ENCODE results near the gene RAB3A.

RAB3A gene

DNA sequence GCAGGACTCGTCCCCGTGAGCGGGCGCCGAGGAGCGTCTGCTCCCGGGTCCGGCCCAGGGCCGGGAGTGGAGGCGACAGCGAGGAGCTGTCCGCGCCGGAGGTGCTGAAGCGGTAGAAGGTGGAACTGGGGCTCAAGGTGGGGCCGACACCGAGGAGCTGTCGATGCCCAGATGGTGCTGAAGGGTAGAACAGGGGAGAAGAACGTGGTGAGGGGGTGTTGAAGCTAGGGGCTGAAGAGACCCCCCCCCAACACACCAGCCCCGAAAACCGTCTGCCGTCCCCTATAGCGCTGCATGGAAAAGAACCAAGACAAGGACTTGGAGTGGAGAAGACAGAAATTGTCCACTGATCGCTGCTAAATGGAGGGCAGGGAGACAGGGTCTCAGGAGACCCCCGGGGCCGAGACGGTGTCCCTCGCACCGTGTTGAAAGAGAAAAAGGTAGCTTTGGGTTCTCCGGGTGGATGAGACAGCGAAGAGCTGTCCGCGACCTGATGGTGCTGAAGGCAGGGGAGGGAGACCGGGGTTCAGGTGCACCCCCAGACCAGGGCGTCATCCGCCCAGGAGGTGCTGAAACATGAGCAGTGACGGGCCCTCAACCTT is 29.5 kb upstream of the RAB3A start:
- Histone ChIP-seq H3K4me2 (no peak overlapping the region; a peak in 1 of 22 replicates), H4K20me1 (no peaks in the 10 kb centered on the region; a peak in 3 of 22 replicates), H3K36me3 (no peaks in the 10 kb centered on the region), H3K4me3 (no peak overlapping the region), H3K27me3 (no peaks in the 10 kb centered on the region), H3K4me1 (peaks cover 23 to 44% (median 35%) of the 10 kb centered on the region in 10 experiments), H3K9ac (no peak overlapping the region), H3K9me3 (replicated peaks in 1 of 11) (no peaks in the 10 kb centered on the region), H3K27ac (no peak overlapping the region)
- no peak for TF ChIP-seq Cebpa-rat (IDR thresholded peaks at IDR 0.05)

DNA sequence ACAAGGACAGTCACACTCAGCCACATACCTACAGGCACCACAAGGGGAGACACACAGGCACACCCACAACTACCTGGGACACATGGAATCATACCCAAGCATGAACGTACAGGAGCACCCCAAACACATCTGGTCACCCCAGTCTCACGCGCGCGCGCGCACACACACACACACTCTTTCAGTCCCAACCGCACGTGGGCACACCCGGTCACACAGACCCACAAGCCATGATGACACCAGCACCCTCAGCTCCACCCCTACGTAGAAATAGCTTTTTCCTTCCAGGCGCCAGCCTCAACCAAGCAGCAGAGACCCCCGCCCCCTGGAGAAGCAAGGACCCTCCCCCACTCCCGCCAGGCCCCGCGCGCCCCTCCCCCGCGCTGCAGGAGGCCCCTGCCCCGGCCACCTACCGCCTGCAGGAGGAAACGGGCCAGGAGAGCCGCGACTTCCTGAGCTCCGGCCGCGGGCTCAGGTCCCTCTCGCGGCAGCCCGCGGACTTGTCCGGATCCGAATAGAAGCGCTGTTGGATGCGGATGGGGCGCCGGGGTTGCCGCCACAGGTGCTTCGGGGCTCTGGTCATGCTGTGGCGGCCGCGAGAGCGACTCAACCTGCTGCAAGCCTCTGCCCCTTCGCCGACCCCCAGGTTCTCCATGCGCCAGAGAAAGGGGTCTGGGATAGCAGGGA is 28.8 kb upstream of the RAB3A start:
- Histone ChIP-seq H3K4me3 (no peak overlapping the region), H3K27me3 (no peaks in the 10 kb centered on the region), H3K4me2 (peak overlapping the region; percentile 82 to 96 (median 92))

DNA sequence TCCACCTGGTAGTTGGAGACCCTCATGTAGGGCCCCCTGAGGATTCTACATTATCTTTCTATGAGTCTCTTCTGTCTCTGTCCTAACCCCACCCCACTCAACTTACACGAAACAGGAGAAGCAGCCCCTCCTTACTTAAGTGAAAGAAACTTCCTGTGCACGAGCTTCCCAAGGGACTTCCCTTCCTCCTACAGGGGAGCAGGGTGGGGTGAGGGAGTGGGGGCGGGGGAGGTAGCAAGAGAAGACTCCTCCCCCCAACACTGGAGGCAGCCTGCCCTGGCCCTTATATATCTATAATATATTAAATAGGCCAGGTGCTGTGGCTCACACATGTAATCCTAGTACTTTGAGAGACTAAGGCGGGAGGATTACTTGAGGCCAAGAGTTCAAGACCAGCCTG is 27.9 kb upstream of the RAB3A start:
- H3K27ac ChIP-seq = peak overlapping the region in 8 of 11 experiments; percentile 33 to 72 (median 63); a peak in 17 of 22 replicates
- no peaks in the 10 kb centered on the region for H3K9me3 ChIP-seq (replicated peaks in 1 of 11)
- H3K9ac ChIP-seq = peak overlapping the region in 7 of 11 experiments; percentile 14 to 59 (median 34); a peak in 9 of 22 replicates
- TF ChIP-seq Cebpa-rat (IDR thresholded peaks at IDR 0.05) = no peak
- H3K4me3 ChIP-seq = peak overlapping the region in 7 of 10 experiments; percentile 1 to 58 (median 33); a peak in 10 of 20 replicates
- peak overlapping the region; percentile 82 to 96 (median 92) for H3K4me2 ChIP-seq
- peaks cover 0 to 4% (median 2%) of the 10 kb centered on the region in 11 experiments; a peak in 7 of 22 replicates for H3K27me3 ChIP-seq
- H4K20me1 ChIP-seq = no peaks in the 10 kb centered on the region; a peak in 4 of 22 replicates
- no peaks in the 10 kb centered on the region for H3K36me3 ChIP-seq
- H3K4me1 ChIP-seq = peaks cover 33 to 60% (median 50%) of the 10 kb centered on the region in 10 experiments

More for the DNA sequence above, 28.8 kb upstream of the RAB3A start:
- H3K27ac ChIP-seq = no peak overlapping the region
- TF ChIP-seq Cebpa-rat (IDR thresholded peaks at IDR 0.05) = no peak
- H3K9ac ChIP-seq = no peak overlapping the region
- H3K4me1 ChIP-seq = peaks cover 26 to 50% (median 41%) of the 10 kb centered on the region in 10 experiments
- H3K36me3 ChIP-seq = no peaks in the 10 kb centered on the region
- H4K20me1 ChIP-seq = no peaks in the 10 kb centered on the region; a peak in 3 of 22 replicates
- H3K9me3 ChIP-seq (replicated peaks in 1 of 11) = no peaks in the 10 kb centered on the region

DNA sequence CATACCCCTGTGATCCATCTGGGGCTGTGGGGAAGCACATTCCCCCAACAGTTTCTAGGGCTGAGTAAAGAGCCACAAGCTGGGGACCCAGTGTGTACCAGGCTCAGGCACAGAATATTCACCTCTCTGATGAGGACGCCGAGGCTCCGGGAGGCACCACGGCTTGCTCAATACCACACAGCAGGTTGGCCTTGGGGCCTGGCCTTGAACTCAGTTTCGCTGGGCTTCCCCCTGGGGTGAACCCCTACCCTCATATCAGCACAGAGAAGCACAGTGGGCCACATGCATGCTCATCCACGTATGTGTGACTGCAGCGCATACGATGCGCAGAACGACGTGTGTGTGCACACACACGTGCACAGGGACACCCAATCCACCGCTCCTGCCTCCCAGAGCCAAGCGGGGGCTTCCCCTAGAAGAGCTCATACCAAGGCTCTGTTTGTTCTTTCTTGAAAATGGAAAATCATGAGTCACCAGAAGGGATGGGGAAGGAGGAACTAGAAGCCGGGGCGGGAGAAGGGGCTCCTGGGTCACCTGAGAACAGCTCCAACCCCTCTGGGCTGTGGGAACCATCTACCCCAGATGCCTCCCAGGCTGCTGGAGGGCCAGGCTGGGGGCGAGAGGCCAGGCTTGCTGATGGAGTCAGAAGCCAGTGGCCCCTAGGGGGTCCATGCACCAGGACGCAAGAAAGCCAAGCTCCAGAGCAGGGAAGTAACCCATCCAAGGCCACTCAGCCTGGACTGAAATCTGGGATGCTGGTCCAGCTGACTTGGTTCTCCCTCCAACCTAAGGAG is 27.3 kb upstream of the RAB3A start:
- H3K4me3 ChIP-seq = peak overlapping the region in 7 of 10 experiments; percentile 1 to 58 (median 33); a peak in 10 of 20 replicates
- peaks cover 2 to 10% (median 8%) of the 10 kb centered on the region in 11 experiments; a peak in 16 of 22 replicates for H3K27me3 ChIP-seq
- TF ChIP-seq Cebpa-rat (IDR thresholded peaks at IDR 0.05) = no peak
- peak overlapping the region; percentile 82 to 96 (median 92) for H3K4me2 ChIP-seq
- H3K27ac ChIP-seq = peak overlapping the region in 8 of 11 experiments; percentile 33 to 72 (median 63); a peak in 17 of 22 replicates
- peaks cover 39 to 66% (median 56%) of the 10 kb centered on the region in 10 experiments for H3K4me1 ChIP-seq
- H3K9me3 ChIP-seq (replicated peaks in 1 of 11) = no peaks in the 10 kb centered on the region
- peaks cover 0 to under 1% (median 0%) of the 10 kb centered on the region in 11 experiments; a peak in 4 of 22 replicates for H4K20me1 ChIP-seq
- H3K36me3 ChIP-seq = no peaks in the 10 kb centered on the region
- H3K9ac ChIP-seq = peak overlapping the region in 7 of 11 experiments; percentile 14 to 59 (median 34); a peak in 11 of 22 replicates

DNA sequence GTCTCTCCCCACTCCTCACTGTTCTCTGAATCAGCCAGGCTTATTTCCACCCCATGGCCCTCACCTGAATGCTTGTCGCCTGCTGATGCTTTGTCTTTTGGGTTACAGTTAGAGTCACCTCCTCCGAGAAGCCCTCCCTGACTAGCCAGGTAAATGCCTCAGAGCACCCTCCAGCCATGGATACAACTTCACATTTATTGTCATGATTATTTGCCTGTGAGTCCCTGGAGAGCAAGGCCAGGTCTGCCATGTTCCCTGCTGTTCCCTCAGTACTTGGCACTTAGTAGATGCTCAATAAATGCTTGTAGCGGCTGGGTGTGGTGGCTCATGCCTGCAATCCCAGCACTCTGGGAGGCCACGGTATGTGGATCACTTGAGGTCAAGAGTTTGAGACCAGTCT is 26.1 kb upstream of the RAB3A start:
- H3K27ac ChIP-seq = no peak overlapping the region
- H3K4me1 ChIP-seq = peaks cover 51 to 78% (median 69%) of the 10 kb centered on the region in 10 experiments
- TF ChIP-seq Cebpa-rat (IDR thresholded peaks at IDR 0.05) = no peak

DNA sequence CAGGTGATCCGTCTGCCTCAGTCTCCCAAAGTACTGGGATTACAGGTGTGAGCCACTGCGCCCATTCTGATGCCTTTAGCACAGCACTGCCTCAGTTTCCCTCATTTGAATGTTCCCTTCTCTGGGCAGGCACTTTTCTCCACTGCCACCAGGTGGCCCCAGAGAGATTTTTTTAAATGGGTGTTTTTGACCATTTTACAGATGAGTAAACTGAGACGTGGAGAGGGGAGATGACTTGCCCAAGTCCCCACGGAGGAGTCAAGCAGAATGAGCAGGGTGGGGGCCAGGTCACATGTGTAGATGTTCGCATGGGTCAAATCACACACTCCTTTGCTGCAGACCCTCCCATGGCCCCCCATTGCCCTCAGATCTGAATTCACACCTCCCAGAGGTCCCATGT is 25.6 kb upstream of the RAB3A start:
- H3K4me1 ChIP-seq = peaks cover 51 to 83% (median 73%) of the 10 kb centered on the region in 10 experiments
- peaks cover 0 to 3% (median 0%) of the 10 kb centered on the region in 11 experiments; a peak in 1 of 22 replicates for H3K9me3 ChIP-seq (replicated peaks in 1 of 11)
- TF ChIP-seq Cebpa-rat (IDR thresholded peaks at IDR 0.05) = no peak
- H3K4me2 ChIP-seq = peak overlapping the region in 2 of 11 experiments; percentile 87 to 92; a peak in 1 of 22 replicates
- H3K4me3 ChIP-seq = no peak overlapping the region
- no peaks in the 10 kb centered on the region for H3K36me3 ChIP-seq
- no peak overlapping the region for H3K27ac ChIP-seq
- H3K9ac ChIP-seq = no peak overlapping the region
- peaks cover 0 to 17% (median 0%) of the 10 kb centered on the region in 11 experiments; a peak in 5 of 22 replicates for H4K20me1 ChIP-seq
- peaks cover 19 to 26% (median 24%) of the 10 kb centered on the region in 11 experiments for H3K27me3 ChIP-seq

More for the DNA sequence above, 26.1 kb upstream of the RAB3A start:
- H3K4me2 ChIP-seq = peak overlapping the region in 6 of 11 experiments; percentile 82 to 96 (median 93); a peak in 10 of 22 replicates
- no peaks in the 10 kb centered on the region for H3K9me3 ChIP-seq (replicated peaks in 1 of 11)
- peaks cover 15 to 22% (median 20%) of the 10 kb centered on the region in 11 experiments for H3K27me3 ChIP-seq
- no peaks in the 10 kb centered on the region for H3K36me3 ChIP-seq
- H3K9ac ChIP-seq = no peak overlapping the region
- H3K4me3 ChIP-seq = no peak overlapping the region
- H4K20me1 ChIP-seq = peaks cover 0 to 13% (median 0%) of the 10 kb centered on the region in 11 experiments; a peak in 5 of 22 replicates

DNA sequence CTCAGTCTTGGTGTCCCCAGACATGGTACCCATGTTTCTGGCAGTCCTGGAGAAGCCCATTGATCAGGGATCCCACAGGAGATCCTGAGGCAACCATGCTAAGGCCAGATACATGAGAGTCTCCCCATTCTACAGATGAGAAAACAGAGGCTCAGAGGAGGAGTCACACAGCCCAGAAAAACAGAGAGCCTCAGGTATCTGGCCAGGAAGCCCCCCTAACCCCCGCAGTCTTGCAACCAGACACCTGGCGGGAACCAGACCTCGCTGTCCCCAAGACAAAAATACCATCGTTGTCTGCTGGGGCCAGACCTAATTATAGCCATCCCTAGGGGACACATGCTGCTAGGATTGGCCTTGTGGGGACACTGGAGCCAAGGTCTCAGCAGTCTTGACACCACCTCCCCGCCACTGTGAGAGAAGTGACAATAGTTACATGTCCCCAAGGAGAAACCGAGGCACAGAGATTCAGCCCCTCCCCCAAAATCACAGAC is 24.0 kb upstream of the RAB3A start:
- peak overlapping the region in 2 of 11 experiments; percentile 4 to 18; a peak in 2 of 22 replicates for H3K27ac ChIP-seq
- TF ChIP-seq Cebpa-rat (IDR thresholded peaks at IDR 0.05) = no peak
- peaks cover 0 to 12% (median 0%) of the 10 kb centered on the region in 11 experiments; a peak in 3 of 22 replicates for H3K9me3 ChIP-seq (replicated peaks in 1 of 11)
- H3K36me3 ChIP-seq = no peaks in the 10 kb centered on the region
- peak overlapping the region; percentile 19 to 89 (median 85); a peak in 20 of 22 replicates for H3K4me2 ChIP-seq
- H3K4me1 ChIP-seq = peaks cover 51 to 84% (median 74%) of the 10 kb centered on the region in 10 experiments
- peak overlapping the region in 2 of 11 experiments; percentile 2 to 41; a peak in 3 of 22 replicates for H3K9ac ChIP-seq
- peaks cover 26 to 38% (median 36%) of the 10 kb centered on the region in 11 experiments for H3K27me3 ChIP-seq
- H3K4me3 ChIP-seq = no peak overlapping the region
- peaks cover 0 to 17% (median 0%) of the 10 kb centered on the region in 11 experiments; a peak in 4 of 22 replicates for H4K20me1 ChIP-seq
